ENCODE measurements around the gene CAV1. TPM values are rescaled to one million over a fixed set of nuclear protein-coding genes. Genes with fewer than 3 reads are reported as not detected.

Gene CAV1, protein sequence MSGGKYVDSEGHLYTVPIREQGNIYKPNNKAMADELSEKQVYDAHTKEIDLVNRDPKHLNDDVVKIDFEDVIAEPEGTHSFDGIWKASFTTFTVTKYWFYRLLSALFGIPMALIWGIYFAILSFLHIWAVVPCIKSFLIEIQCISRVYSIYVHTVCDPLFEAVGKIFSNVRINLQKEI
- total RNA-seq = 561 and 764 TPM in 2 replicates

DNA sequence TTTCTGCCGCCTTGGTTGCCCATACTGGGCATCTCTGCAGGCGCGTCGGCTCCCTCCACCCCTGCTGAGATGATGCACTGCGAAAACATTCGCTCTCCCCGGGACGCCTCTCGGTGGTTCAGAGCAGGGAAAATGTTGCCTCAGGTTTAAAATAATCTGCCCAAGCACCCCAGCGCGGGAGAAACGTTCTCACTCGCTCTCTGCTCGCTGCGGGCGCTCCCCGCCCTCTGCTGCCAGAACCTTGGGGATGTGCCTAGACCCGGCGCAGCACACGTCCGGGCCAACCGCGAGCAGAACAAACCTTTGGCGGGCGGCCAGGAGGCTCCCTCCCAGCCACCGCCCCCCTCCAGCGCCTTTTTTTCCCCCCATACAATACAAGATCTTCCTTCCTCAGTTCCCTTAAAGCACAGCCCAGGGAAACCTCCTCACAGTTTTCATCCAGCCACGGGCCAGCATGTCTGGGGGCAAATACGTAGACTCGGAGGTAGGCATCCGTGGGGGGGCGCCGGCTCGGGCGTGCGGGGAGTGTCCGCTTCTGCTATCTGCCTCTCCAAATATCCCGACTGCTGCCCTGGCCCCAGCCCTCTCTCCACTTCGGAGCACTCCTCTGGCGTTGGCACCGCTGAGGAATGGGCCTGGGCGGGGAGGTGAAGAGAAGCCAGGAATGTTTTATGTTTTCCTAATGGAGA lies at the start of gene CAV1:
TSS of gene CAV1 (plus strand) at position 428 of the 689 bp plus-strand sequence. CDS start at position 455, 27 bp downstream.

DNA sequence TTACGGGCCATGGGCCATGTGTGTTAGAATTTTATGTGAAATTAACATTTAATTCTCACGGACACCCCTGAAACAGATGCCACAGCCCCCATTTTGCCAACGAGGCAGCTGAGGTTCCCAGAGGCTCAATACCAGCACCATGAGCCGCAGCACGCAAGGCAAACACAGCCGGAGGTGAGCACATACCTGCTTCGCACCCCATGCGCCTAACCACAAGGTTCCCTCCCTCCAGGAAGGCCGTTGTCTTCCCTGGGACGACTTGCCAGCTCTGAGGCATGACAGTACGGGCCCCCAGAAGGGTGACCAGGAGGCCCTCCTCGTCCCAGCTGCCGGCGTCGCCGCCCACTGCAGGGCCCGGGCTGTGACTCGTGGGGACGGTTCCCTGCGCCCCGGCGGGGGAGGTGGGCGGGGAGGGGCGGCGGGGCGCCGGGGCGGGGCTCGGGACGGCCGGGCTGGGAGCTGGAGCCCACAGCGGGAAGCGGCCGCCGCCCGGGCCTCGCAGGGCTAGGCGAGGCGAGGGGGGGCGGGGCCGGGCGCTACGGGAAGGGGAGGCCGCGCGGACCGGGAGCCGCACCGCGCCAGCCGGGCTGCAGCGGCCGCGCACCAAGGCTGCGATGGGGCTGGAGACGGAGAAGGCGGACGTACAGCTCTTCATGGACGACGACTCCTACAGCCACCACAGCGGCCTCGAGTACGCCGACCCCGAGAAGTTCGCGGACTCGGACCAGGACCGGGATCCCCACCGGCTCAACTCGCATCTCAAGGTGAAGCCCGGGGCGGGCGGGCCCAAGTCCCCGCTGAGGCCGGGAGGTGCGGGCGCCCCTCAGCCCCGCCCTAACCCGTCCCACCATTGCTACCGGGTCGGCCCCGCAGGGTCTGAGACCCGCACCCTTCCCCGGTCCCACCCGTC lies 25.4 kb upstream of the CAV1 start, which contains the start of gene CAV2:
TSS of gene CAV2 (plus strand) at position 571 of the 910 bp plus-strand sequence. CDS start at position 615, 44 bp downstream.

Other genes with a start within 250 kb of the CAV1 start
- gene CAV2, start 25.3 kb upstream of the CAV1 start, total RNA-seq = 230 and 256 TPM in 2 replicates
- gene MET, start 147.2 kb downstream of the CAV1 start, total RNA-seq = 76.1 and 104 TPM in 2 replicates

All from hair follicular keratinocyte (primary cell).